HUES64 (cell line): ENCODE measurements around the gene PCDHB11.
"Not testable (repeated sequence)": the region's sequence is repeated elsewhere in the genome, so short reads cannot be mapped to it uniquely, and the experiment has no call there.

ENCODE experiments used
- H3K27ac ChIP-seq: 2 replicates; pipeline ENCODE4 v1.7.0; 2013; ENCODE audit warnings: low read depth, low read length, inconsistent platforms
- H3K27me3 ChIP-seq: 2 replicates; pipeline ENCODE4 v1.6.1; 2013; ENCODE audit warnings: mild to moderate bottlenecking, low read length; ENCODE audit not compliant: insufficient read depth
- H3K36me3 ChIP-seq: 2 replicates; pipeline ENCODE4 v1.6.1; 2013; ENCODE audit warnings: mild to moderate bottlenecking, low read length; ENCODE audit not compliant: insufficient read depth
- H3K4me1 ChIP-seq: 2 replicates; pipeline ENCODE4 v1.6.1; 2013; ENCODE audit warnings: mild to moderate bottlenecking, low read length, moderate library complexity; ENCODE audit not compliant: insufficient read depth
- H3K4me3 ChIP-seq: 2 replicates; pipeline ENCODE4 v1.5.1; 2013; ENCODE audit warnings: mild to moderate bottlenecking, low read length, moderate library complexity
- H3K9ac ChIP-seq: 2 replicates; pipeline ENCODE4 v1.6.1; 2013; ENCODE audit warnings: mild to moderate bottlenecking, low read depth, low read length
- H3K9me3 ChIP-seq: 2 replicates; pipeline ENCODE4 v1.6.1; 2013; ENCODE audit warnings: low read depth, low read length; ENCODE audit not compliant: insufficient read depth
- WGBS: fragments of 150-250, 120-280 bp; methylation state at CpG from one replicate; pipeline ENCODE4 v1.1.7; 2013; ENCODE audit warnings: missing lambda C conversion rate; 5-methylcytosine and 5-hydroxymethylcytosine counted together

The PCDHB11 gene

DNA sequence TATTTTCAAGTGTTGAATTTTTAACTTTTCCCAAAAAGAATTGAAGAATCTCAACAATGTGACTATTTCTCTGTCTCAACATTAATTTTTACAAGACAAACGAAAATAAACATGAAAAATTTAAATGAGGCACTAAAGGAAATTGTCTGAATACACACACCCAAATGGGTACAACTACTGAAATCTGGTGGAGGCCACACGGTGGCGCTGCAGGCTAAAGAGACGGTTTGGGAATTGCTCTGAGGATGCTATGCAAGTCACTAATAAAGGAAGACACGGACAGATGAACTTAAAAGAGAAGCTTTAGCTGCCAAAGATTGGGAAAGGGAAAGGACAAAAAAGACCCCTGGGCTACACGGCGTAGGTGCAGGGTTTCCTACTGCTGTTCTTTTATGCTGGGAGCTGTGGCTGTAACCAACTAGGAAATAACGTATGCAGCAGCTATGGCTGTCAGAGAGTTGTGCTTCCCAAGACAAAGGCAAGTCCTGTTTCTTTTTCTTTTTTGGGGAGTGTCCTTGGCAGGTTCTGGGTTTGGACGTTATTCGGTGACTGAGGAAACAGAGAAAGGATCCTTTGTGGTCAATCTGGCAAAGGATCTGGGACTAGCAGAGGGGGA lies 7.2 kb upstream of the PCDHB11 start, which contains the start of gene PCDHB10:
TSS of gene PCDHB10 (plus strand) at position 244 of the 616 bp plus-strand sequence. CDS start at position 444, 200 bp downstream.
- Histone ChIP-seq H3K27ac (no peak within 1 kb of the TSS), H3K9ac (peak within 1 kb of the TSS; percentile 60; the same call in 1 of the 2 replicates), H3K9me3 (peaks cover 22% of the 10 kb centered on the region; the same call in 1 of the 2 replicates), H3K4me1 (no peaks in the 10 kb centered on the region), H3K4me3 (peak within 1 kb of the TSS; percentile 57), H3K27me3 (no peaks in the 10 kb centered on the region), H3K36me3 (no peaks in the 10 kb centered on the region)
- 26% methylated on average over 8 of the region's 10 CpGs for WGBS

- not testable (repeated sequence) for H3K27ac ChIP-seq, H3K4me1 ChIP-seq, H3K4me3 ChIP-seq, H3K27me3 ChIP-seq, H3K36me3 ChIP-seq, H3K9ac ChIP-seq
- H3K9me3 ChIP-seq, result peaks cover 22% of the 10 kb centered on the region; the same call in 1 of the 2 replicates
- 92% methylated on average over 30 of the region's 37 CpGs for WGBS
Observed at GRCh38 chr5:141194332-141194731, 5.1 kb upstream of the PCDHB11 start.

DNA sequence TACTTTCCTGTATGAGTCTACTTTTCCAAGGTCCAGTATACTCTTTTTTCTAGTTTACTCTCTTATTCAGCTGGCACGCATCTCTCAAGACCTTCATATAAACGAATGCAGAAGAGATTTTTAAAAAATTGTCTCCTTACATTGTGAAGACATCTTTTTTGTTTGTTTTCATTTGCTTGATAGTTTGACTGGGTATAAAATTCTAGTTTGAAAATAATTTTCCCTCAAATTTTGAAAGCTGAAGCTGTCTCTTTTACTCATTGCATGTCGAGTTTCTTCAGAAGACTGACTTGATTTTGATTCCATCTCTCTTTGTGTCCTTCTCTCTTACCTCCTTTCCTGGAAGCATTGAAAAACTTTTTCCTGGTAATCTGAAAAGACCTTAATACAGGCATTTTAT lies 3.1 kb upstream of the PCDHB11 start:
- Histone ChIP-seq H3K27me3 (no peaks in the 10 kb centered on the region), H3K4me3 (no peak overlapping the region), H3K9ac (no peak overlapping the region), H3K9me3 (peaks cover 22% of the 10 kb centered on the region; the same call in 1 of the 2 replicates), H3K4me1 (no peaks in the 10 kb centered on the region), H3K36me3 (no peaks in the 10 kb centered on the region), H3K27ac (no peak overlapping the region)
- WGBS, result 56% methylated on average over 2 of the region's 3 CpGs

- H3K4me1 ChIP-seq, H3K9me3 ChIP-seq, H3K4me3 ChIP-seq, H3K27ac ChIP-seq, H3K27me3 ChIP-seq, H3K36me3 ChIP-seq, H3K9ac ChIP-seq: not testable (repeated sequence)
- WGBS, result 94% methylated on average over 21 of the region's 38 CpGs
Observed at GRCh38 chr5:141201126-141201525, 1.7 kb downstream of the PCDHB11 start.

DNA sequence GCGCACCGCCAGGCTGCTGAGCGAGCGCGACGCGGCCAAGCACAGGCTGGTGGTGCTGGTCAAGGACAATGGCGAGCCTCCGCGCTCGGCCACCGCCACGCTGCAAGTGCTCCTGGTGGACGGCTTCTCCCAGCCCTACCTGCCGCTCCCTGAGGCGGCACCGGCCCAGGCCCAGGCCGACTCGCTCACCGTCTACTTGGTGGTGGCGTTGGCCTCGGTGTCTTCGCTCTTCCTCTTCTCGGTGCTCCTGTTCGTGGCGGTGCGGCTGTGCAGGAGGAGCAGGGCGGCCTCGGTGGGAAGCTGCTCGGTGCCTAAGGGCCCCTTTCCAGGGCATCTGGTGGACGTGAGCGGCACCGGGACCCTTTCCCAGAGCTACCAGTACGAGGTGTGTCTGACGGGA lies 2.2 kb downstream of the PCDHB11 start:
- not testable (repeated sequence) for H3K9me3 ChIP-seq, H3K9ac ChIP-seq, H3K27ac ChIP-seq, H3K4me1 ChIP-seq, H3K4me3 ChIP-seq, H3K36me3 ChIP-seq, H3K27me3 ChIP-seq
- WGBS, result 96% methylated on average over 33 of the region's 35 CpGs

DNA sequence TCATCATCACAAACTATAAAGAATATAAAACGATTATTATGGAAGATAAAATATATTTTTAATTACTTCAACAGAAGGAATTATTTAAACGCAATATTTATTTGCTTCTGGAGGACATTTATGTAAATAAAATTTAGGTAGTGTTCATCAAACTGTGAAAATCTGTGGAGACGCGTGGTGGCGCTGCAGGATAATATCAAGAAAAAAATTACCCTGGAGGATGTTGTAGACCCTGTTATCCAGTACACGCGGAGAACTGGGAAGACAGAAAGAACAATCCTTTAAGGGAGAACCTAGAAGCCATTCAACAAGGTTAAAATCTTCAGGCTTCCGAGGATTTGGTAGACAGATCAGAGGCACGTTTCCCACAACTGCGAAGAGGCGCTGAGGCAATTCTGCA lies 9.1 kb downstream of the PCDHB11 start, which contains the start of gene PCDHB12:
TSS of gene PCDHB12 (plus strand) at position 242 of the 400 bp plus-strand sequence. CDS start 189 bp downstream, outside the sequence.
- Histone ChIP-seq H3K4me3 (peak within 1 kb of the TSS; percentile 33), H3K36me3 (no peaks in the 10 kb centered on the region), H3K9ac (no peak within 1 kb of the TSS), H3K27me3 (no peaks in the 10 kb centered on the region), H3K9me3 (no peaks in the 10 kb centered on the region), H3K27ac (no peak within 1 kb of the TSS), H3K4me1 (no peaks in the 10 kb centered on the region)
- WGBS, result 87% methylated on average over 10 of the region's 11 CpGs

- H3K9ac ChIP-seq, H3K9me3 ChIP-seq, H3K27me3 ChIP-seq, H3K27ac ChIP-seq, H3K36me3 ChIP-seq, H3K4me1 ChIP-seq, H3K4me3 ChIP-seq: not testable (repeated sequence)
- 96% methylated on average over 26 of the region's 39 CpGs for WGBS
Observed at GRCh38 chr5:141210281-141210680, 10.9 kb downstream of the PCDHB11 start.

DNA sequence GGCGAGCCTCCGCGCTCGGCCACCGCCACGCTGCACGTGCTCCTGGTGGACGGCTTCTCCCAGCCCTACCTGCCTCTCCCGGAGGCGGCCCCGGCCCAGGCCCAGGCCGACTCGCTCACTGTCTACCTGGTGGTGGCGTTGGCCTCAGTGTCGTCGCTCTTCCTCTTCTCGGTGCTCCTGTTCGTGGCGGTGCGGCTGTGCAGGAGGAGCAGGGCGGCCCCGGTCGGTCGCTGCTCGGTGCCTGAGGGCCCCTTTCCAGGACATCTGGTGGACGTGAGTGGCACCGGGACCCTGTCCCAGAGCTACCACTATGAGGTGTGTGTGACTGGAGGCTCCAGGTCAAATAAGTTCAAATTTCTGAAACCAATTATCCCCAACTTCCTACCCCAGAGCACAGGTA lies 11.4 kb downstream of the PCDHB11 start:
- H3K4me3 ChIP-seq, H3K27me3 ChIP-seq, H3K9ac ChIP-seq, H3K9me3 ChIP-seq, H3K4me1 ChIP-seq, H3K27ac ChIP-seq, H3K36me3 ChIP-seq: not testable (repeated sequence)
- WGBS, result 94% methylated on average over 22 of the region's 27 CpGs

DNA sequence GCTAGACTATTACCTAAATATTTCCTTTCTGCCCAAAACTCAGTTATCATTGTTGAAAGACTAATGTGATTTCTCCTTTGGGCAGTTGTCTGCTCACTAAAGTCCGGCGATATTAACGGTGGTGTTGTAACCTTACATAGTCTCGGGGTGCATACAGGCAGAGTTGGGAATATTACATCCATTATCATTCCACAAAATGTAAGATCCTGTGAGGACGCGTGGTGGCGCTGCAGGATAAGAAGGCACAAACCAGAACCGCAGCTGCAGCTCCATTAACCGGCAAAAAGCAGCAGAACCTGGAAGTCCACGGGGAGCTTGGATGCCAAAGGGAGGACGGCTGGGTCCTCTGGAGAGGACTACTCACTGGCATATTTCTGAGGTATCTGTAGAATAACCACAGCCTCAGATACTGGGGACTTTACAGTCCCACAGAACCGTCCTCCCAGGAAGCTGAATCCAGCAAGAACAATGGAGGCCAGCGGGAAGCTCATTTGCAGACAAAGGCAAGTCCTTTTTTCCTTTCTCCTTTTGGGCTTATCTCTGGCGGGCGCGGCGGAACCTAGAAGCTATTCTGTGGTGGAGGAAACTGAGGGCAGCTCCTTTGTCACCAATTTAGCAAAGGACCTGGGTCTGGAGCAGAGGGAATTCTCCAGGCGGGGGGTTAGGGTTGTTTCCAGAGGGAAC lies 14.4 kb downstream of the PCDHB11 start, which contains the start of gene PCDHB13:
TSS of gene PCDHB13 (plus strand) at position 264 of the 684 bp plus-strand sequence. CDS start at position 469, 205 bp downstream.
- not testable (repeated sequence) for H3K9ac ChIP-seq, H3K9me3 ChIP-seq, H3K27me3 ChIP-seq, H3K4me1 ChIP-seq, H3K27ac ChIP-seq, H3K36me3 ChIP-seq
- WGBS, result 71% methylated on average over 10 of the region's 18 CpGs
- peak within 1 kb of the TSS; percentile 42 for H3K4me3 ChIP-seq

- not testable (repeated sequence) for H3K4me3 ChIP-seq, H3K4me1 ChIP-seq, H3K9me3 ChIP-seq, H3K9ac ChIP-seq, H3K27ac ChIP-seq, H3K27me3 ChIP-seq, H3K36me3 ChIP-seq
- WGBS, result 93% methylated on average over 8 of the region's 12 CpGs
Observed at GRCh38 chr5:141214583-141214982, 15.2 kb downstream of the PCDHB11 start.

DNA sequence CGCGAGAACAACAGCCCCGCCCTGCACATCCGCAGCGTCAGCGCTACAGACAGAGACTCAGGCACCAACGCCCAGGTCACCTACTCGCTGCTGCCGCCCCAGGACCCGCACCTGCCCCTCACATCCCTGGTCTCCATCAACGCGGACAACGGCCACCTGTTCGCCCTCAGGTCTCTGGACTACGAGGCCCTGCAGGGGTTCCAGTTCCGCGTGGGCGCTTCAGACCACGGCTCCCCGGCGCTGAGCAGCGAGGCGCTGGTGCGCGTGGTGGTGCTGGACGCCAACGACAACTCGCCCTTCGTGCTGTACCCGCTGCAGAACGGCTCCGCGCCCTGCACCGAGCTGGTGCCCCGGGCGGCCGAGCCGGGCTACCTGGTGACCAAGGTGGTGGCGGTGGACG lies 16.1 kb downstream of the PCDHB11 start:
- not testable (repeated sequence) for H3K36me3 ChIP-seq, H3K4me3 ChIP-seq, H3K4me1 ChIP-seq, H3K27ac ChIP-seq, H3K27me3 ChIP-seq, H3K9ac ChIP-seq, H3K9me3 ChIP-seq
- WGBS, result 96% methylated on average over 27 of the region's 40 CpGs
